ENCODE data around the gene KRT39.
"Not testable (repeated sequence)": the region's sequence is repeated elsewhere in the genome, so short reads cannot be mapped to it uniquely, and the experiment has no call there.

The KRT39 gene

GRCh38 chr17:41002814-41003213 is 36.1 kb upstream of the KRT39 start:
- Histone ChIP-seq H3K27me3 (ENCODE audit: control insufficient read depth, insufficient read depth, low read length) (no peaks in the 10 kb centered on the region), H3K4me1 (ENCODE audit: control insufficient read depth, insufficient read depth, low read length) (no peaks in the 10 kb centered on the region), H3K9me3 (ENCODE audit: control insufficient read depth, insufficient read depth, low read length) (no peaks in the 10 kb centered on the region), H3K36me3 (ENCODE audit: control insufficient read depth, insufficient read depth, low read length) (no peaks in the 10 kb centered on the region), H3K27ac (ENCODE audit: low read length) (no peak overlapping the region), H3K4me3 (ENCODE audit: low read length) (no peak overlapping the region)
- no CpG with 5 or more reads among the region's 5 CpGs for WGBS (ENCODE audit: insufficient coverage, insufficient read length)
- no peak for DNase-seq (ENCODE audit: low read depth, low spot score)

GRCh38 chr17:41001795-41002194 is 35.0 kb upstream of the KRT39 start:
- Histone ChIP-seq H3K27ac (ENCODE audit: low read length) (no peak overlapping the region), H3K36me3 (ENCODE audit: control insufficient read depth, insufficient read depth, low read length) (no peaks in the 10 kb centered on the region), H3K4me1 (ENCODE audit: control insufficient read depth, insufficient read depth, low read length) (no peaks in the 10 kb centered on the region), H3K27me3 (ENCODE audit: control insufficient read depth, insufficient read depth, low read length) (no peaks in the 10 kb centered on the region), H3K4me3 (ENCODE audit: low read length) (no peak overlapping the region), H3K9me3 (ENCODE audit: control insufficient read depth, insufficient read depth, low read length) (no peaks in the 10 kb centered on the region)
- no CpG with 5 or more reads among the region's 4 CpGs for WGBS (ENCODE audit: insufficient coverage, insufficient read length)
- DNase-seq (ENCODE audit: low read depth, low spot score): no peak

GRCh38 chr17:40999563-40999962 is 32.8 kb upstream of the KRT39 start, which contains the start of gene KRTAP3-2:
TSS of gene KRTAP3-2 (minus strand) at chr17:40999906. CDS start at chr17:40999853, 53 bp downstream.
- not testable (repeated sequence) for DNase-seq (ENCODE audit: low read depth, low spot score); H3K36me3 ChIP-seq (ENCODE audit: control insufficient read depth, insufficient read depth, low read length); H3K4me1 ChIP-seq (ENCODE audit: control insufficient read depth, insufficient read depth, low read length); H3K4me3 ChIP-seq (ENCODE audit: low read length); H3K27ac ChIP-seq (ENCODE audit: low read length); H3K27me3 ChIP-seq (ENCODE audit: control insufficient read depth, insufficient read depth, low read length); H3K9me3 ChIP-seq (ENCODE audit: control insufficient read depth, insufficient read depth, low read length)
- WGBS (ENCODE audit: insufficient coverage, insufficient read length): no CpG with 5 or more reads among the region's 6 CpGs

GRCh38 chr17:40997361-40997760 is 30.6 kb upstream of the KRT39 start:
- Histone ChIP-seq H3K4me3 (ENCODE audit: low read length) (no peak overlapping the region), H3K27ac (ENCODE audit: low read length) (no peak overlapping the region), H3K9me3 (ENCODE audit: control insufficient read depth, insufficient read depth, low read length) (no peaks in the 10 kb centered on the region), H3K27me3 (ENCODE audit: control insufficient read depth, insufficient read depth, low read length) (no peaks in the 10 kb centered on the region), H3K36me3 (ENCODE audit: control insufficient read depth, insufficient read depth, low read length) (no peaks in the 10 kb centered on the region), H3K4me1 (ENCODE audit: control insufficient read depth, insufficient read depth, low read length) (no peaks in the 10 kb centered on the region; the same call in 1 of the 2 replicates)
- no CpG with 5 or more reads among the region's 2 CpGs for WGBS (ENCODE audit: insufficient coverage, insufficient read length)
- no peak for DNase-seq (ENCODE audit: low read depth, low spot score)

- H3K27me3 ChIP-seq (ENCODE audit: control insufficient read depth, insufficient read depth, low read length): no peaks in the 10 kb centered on the region
- WGBS (ENCODE audit: insufficient coverage, insufficient read length): no CpG with 5 or more reads among the region's 4 CpGs
- no peak for DNase-seq (ENCODE audit: low read depth, low spot score)
- H3K27ac ChIP-seq (ENCODE audit: low read length): no peak overlapping the region
- H3K36me3 ChIP-seq (ENCODE audit: control insufficient read depth, insufficient read depth, low read length): no peaks in the 10 kb centered on the region
- H3K9me3 ChIP-seq (ENCODE audit: control insufficient read depth, insufficient read depth, low read length): no peaks in the 10 kb centered on the region
- H3K4me1 ChIP-seq (ENCODE audit: control insufficient read depth, insufficient read depth, low read length): no peaks in the 10 kb centered on the region; the same call in 1 of the 2 replicates
- H3K4me3 ChIP-seq (ENCODE audit: low read length): no peak overlapping the region
These were observed 30.1 kb upstream of the KRT39 start for GRCh38 chr17:40996829-40997228.

GRCh38 chr17:40995116-40995515 is 28.4 kb upstream of the KRT39 start:
- no CpG with 5 or more reads among the region's 1 CpG for WGBS (ENCODE audit: insufficient coverage, insufficient read length)
- Histone ChIP-seq H3K27me3 (ENCODE audit: control insufficient read depth, insufficient read depth, low read length) (no peaks in the 10 kb centered on the region), H3K9me3 (ENCODE audit: control insufficient read depth, insufficient read depth, low read length) (no peaks in the 10 kb centered on the region), H3K4me1 (ENCODE audit: control insufficient read depth, insufficient read depth, low read length) (no peaks in the 10 kb centered on the region; the same call in 1 of the 2 replicates), H3K27ac (ENCODE audit: low read length) (no peak overlapping the region), H3K4me3 (ENCODE audit: low read length) (no peak overlapping the region), H3K36me3 (ENCODE audit: control insufficient read depth, insufficient read depth, low read length) (no peaks in the 10 kb centered on the region)
- DNase-seq (ENCODE audit: low read depth, low spot score): no peak

DNA sequence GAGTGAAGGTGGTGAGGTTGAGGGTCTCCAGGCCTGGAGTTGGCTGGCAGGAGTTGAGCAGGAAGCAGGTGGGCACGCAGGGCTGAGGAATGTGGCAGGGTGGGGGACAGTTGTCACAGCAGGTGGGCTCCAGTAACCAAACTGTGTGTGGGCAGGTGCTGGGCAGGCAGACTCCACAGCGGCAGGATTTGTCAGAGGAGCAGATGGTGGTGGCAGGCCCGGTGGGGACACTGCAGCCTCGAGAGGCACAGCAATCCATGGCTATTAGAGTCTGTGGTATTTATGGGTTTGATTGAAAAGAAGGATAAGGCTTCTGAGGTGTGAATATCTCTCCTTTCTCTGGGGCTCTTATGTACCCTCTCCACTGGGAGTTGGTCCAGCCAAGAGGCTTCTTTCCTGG is 27.1 kb upstream of the KRT39 start, which contains the start of gene KRTAP3-3:
TSS of gene KRTAP3-3 (minus strand) at position 326 of the 400 bp plus-strand sequence. CDS start at position 259, 67 bp downstream.
- no CpG with 5 or more reads among the region's 4 CpGs for WGBS (ENCODE audit: insufficient coverage, insufficient read length)
- Histone ChIP-seq H3K36me3 (ENCODE audit: control insufficient read depth, insufficient read depth, low read length) (no peaks in the 10 kb centered on the region), H3K9me3 (ENCODE audit: control insufficient read depth, insufficient read depth, low read length) (no peaks in the 10 kb centered on the region), H3K27ac (ENCODE audit: low read length) (no peak within 1 kb of the TSS), H3K27me3 (ENCODE audit: control insufficient read depth, insufficient read depth, low read length) (no peaks in the 10 kb centered on the region), H3K4me3 (ENCODE audit: low read length) (no peak within 1 kb of the TSS), H3K4me1 (ENCODE audit: control insufficient read depth, insufficient read depth, low read length) (no peaks in the 10 kb centered on the region; the same call in 1 of the 2 replicates)
- DNase-seq (ENCODE audit: low read depth, low spot score): no peak

DNA sequence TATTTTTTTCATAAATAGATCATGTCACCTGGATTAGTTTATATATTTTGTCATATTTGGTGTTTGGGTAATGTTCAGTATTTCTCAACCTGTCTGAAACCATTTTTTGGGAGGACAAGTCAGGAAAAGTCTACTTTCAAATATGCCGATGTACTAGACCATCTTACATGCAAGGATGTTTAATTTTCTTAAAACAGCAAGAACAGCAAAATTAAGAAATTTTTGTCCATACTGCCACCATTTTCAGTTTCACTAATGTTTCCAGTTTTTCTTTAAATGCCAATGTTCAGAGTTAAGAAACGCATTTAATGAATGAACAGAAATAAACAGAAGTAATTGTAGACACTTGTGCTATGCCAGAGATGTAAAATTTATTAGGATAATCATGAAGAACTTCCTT is 26.3 kb upstream of the KRT39 start:
- Histone ChIP-seq H3K4me3 (ENCODE audit: low read length) (no peak overlapping the region), H3K9me3 (ENCODE audit: control insufficient read depth, insufficient read depth, low read length) (no peaks in the 10 kb centered on the region), H3K36me3 (ENCODE audit: control insufficient read depth, insufficient read depth, low read length) (no peaks in the 10 kb centered on the region), H3K4me1 (ENCODE audit: control insufficient read depth, insufficient read depth, low read length) (no peaks in the 10 kb centered on the region; the same call in 1 of the 2 replicates), H3K27me3 (ENCODE audit: control insufficient read depth, insufficient read depth, low read length) (no peaks in the 10 kb centered on the region), H3K27ac (ENCODE audit: low read length) (no peak overlapping the region)
- no CpG with 5 or more reads among the region's 2 CpGs for WGBS (ENCODE audit: insufficient coverage, insufficient read length)
- no peak for DNase-seq (ENCODE audit: low read depth, low spot score)

DNA sequence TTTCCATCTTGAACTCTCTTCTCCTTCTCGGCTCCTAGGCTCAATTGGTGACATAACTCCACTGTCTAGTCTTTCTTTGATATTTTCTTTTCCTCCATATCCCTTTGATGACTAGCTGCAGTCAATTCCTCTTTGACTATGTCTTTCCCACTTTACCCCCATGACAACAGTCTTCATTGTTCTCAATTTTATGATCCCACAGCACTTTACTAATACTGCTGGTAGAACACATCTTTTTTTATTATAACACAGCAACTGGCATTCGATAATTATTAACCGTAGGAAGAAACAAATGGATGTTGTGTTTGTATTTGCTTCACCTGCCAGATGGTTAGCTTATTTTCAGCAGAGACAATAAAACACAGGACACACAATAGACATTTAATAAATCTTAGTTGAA is 25.9 kb upstream of the KRT39 start:
- no peak for DNase-seq (ENCODE audit: low read depth, low spot score)
- WGBS (ENCODE audit: insufficient coverage, insufficient read length): no CpG with 5 or more reads among the region's 3 CpGs

GRCh38 chr17:40986920-40987319 is 20.2 kb upstream of the KRT39 start:
- Histone ChIP-seq H3K27me3 (ENCODE audit: control insufficient read depth, insufficient read depth, low read length) (no peaks in the 10 kb centered on the region), H3K36me3 (ENCODE audit: control insufficient read depth, insufficient read depth, low read length) (no peaks in the 10 kb centered on the region), H3K4me3 (ENCODE audit: low read length) (no peak overlapping the region), H3K27ac (ENCODE audit: low read length) (no peak overlapping the region), H3K4me1 (ENCODE audit: control insufficient read depth, insufficient read depth, low read length) (no peaks in the 10 kb centered on the region), H3K9me3 (ENCODE audit: control insufficient read depth, insufficient read depth, low read length) (no peaks in the 10 kb centered on the region)
- no CpG with 5 or more reads among the region's 8 CpGs for WGBS (ENCODE audit: insufficient coverage, insufficient read length)
- DNase-seq (ENCODE audit: low read depth, low spot score): no peak

More for the DNA sequence above, 25.9 kb upstream of the KRT39 start:
- no peaks in the 10 kb centered on the region for H3K9me3 ChIP-seq (ENCODE audit: control insufficient read depth, insufficient read depth, low read length)
- H3K27ac ChIP-seq (ENCODE audit: low read length): no peak overlapping the region
- H3K4me3 ChIP-seq (ENCODE audit: low read length): no peak overlapping the region
- no peaks in the 10 kb centered on the region for H3K36me3 ChIP-seq (ENCODE audit: control insufficient read depth, insufficient read depth, low read length)
- no peaks in the 10 kb centered on the region; the same call in 1 of the 2 replicates for H3K4me1 ChIP-seq (ENCODE audit: control insufficient read depth, insufficient read depth, low read length)
- H3K27me3 ChIP-seq (ENCODE audit: control insufficient read depth, insufficient read depth, low read length): no peaks in the 10 kb centered on the region

DNA sequence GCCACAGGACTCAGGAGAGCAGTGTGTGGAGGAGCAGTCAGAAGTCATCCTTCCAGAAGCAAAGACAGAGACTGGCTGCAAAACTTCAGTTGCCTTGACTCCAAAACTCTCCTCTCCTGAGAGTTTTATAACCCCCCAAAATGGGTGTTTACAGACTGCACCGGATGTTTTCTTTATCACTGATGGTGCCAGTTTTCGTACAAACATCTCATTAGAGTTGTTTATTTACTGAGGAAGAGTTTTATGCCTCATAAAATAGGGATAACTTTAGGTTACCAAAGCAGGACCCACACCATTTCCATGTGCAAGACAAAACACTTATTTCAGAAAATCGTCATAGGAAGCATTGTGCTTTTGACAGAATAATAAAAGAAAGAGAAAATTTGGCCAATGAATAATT is 17.5 kb upstream of the KRT39 start, which contains the start of gene KRT40:
TSS of gene KRT40 (minus strand) at position 101 of the 400 bp plus-strand sequence. CDS start at position 48, 53 bp downstream.
- Histone ChIP-seq H3K4me1 (ENCODE audit: control insufficient read depth, insufficient read depth, low read length) (no peaks in the 10 kb centered on the region), H3K27ac (ENCODE audit: low read length) (no peak within 1 kb of the TSS), H3K36me3 (ENCODE audit: control insufficient read depth, insufficient read depth, low read length) (no peaks in the 10 kb centered on the region), H3K4me3 (ENCODE audit: low read length) (no peak within 1 kb of the TSS), H3K9me3 (ENCODE audit: control insufficient read depth, insufficient read depth, low read length) (no peaks in the 10 kb centered on the region), H3K27me3 (ENCODE audit: control insufficient read depth, insufficient read depth, low read length) (no peaks in the 10 kb centered on the region)
- no peak for DNase-seq (ENCODE audit: low read depth, low spot score)
- no CpG with 5 or more reads among the region's 3 CpGs for WGBS (ENCODE audit: insufficient coverage, insufficient read length)

All from iPS DF 6.9 (cell line).